Erythroblast (primary cell): ENCODE measurements around the gene ERICH6B.

Experiments used
- GATA1 ChIP-seq: IDR thresholded peaks from 2 replicates; pipeline ENCODE4 v1.6.1; 2011; ENCODE audit warnings: low read depth, mild to moderate bottlenecking, control low read depth, low read length, moderate library complexity
- POLR2A ChIP-seq: IDR thresholded peaks from 2 replicates; pipeline ENCODE4 v1.6.1; 2011; ENCODE audit warnings: mild to moderate bottlenecking, low read length

DNA sequence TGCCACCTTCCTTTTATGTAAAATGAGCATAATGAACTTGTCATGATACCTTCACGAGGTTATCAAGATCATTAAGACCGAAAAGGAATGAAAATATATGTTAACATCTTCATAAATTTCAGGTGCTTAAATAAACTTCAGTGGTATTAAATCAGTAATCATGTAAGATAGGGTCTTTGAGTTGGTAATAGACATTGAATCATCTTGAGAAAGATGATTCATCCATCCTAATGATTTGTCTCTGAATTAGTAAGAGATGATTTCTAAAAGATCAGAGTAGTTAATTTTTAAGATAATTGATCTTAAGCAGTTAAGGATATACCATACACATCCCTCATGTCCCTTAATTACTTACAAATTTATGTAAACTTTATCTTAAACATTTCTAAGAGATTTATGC lies 98.8 kb downstream of the ERICH6B start:
- TF ChIP-seq POLR2A (no peak), GATA1 (no peak)
